GM18517 (cell line): ENCODE data around the gene AP1B1.
"Not testable (repeated sequence)": the region's sequence is repeated elsewhere in the genome, so short reads cannot be mapped to it uniquely, and the experiment has no call there.

Experiments
- ATAC-seq: cut with Tn5 transposase; IDR thresholded peaks from one replicate; pipeline ENCODE4 v1.9.1; 2021; ENCODE audit warnings: mild to moderate bottlenecking, moderate library complexity; ENCODE audit not compliant: unreplicated experiment

AP1B1 gene

DNA sequence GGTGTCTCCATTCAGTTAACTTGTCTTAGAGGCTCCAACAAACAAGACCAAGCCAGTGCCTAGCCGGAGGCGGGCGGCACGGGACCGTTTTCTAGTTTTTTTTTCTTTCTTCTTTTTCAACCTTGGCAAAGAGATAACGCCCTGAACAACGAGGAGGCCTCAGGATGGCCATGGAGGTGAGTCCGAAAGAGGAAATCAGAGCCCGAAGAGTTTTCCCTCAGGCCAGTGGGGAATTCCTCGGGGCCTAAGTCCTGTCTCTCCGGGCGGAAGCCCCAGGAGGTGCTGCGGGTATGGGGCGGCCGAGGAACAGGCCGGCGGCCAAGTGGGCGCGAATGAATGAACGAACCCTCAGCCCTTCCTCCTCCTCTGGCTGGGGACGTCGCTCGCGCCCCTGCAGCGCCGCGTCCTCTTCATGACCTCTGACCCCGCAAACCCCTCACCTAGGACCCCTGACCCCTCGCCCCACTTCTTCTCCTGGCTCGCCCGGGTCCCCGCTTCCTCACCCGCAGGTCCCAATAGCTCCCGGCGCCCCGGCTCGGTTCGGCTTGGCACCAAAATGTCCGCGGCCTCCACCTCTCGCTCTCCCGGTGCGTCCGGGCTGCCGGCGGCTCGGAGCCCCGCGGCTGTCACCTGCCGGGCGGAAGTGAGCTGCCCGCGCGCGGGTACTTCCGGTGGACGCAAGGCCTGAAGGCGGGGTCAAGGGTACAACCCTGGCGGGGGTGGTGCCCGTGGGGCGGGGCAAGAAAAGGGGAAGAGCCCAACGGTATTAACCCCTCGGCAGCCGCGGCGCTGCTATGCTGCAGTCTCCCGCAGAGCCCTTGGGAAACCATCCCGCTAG lies at the start of gene AP1B1:
Gene AP1B1 (minus strand): TSS at position 650 of the 838 bp plus-strand sequence. CDS start 21,327 bp downstream, outside the sequence.
- ATAC-seq: peak; percentile 66

DNA sequence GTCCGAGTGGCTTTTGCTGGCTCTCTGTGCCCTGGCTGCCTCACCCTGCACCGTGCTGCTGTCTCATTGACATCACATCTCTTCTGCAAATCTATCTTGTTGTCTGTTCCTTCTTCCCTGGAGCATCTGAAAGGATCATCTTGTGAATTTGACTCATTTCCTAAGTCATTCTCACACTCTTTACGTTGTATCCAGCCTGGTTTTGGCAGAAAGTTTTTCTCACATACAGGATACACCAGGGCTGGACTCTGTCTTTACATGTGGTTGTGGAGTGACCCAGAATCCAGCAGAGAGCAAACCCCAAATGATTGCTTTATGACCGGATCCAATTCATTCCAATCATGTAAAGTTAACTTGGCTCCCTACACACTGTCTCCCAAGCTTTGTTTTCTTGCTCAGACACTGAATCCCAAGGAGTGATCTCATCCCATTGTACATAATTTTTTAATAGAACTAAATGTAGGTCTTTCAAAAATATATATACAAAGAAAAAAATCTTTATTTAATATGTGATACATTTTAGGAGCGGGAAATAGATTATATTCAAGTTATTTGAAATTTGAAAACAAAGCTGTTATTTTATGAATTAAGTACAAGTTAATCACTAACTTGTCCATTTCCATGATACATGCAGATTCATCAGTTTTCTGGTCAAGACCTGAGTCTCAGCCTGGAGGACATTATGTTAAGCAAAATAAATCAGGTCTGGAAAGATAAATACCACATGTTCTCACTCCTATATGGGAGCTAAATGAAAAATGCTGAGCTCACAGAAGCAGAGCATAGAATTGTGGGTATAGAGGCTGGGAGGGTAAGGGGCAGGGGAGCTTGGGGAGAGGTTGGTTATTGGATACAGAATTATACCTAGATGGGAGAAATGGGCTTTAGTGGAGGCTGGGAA lies 47.1 kb upstream of the AP1B1 start:
- no peak for ATAC-seq

DNA sequence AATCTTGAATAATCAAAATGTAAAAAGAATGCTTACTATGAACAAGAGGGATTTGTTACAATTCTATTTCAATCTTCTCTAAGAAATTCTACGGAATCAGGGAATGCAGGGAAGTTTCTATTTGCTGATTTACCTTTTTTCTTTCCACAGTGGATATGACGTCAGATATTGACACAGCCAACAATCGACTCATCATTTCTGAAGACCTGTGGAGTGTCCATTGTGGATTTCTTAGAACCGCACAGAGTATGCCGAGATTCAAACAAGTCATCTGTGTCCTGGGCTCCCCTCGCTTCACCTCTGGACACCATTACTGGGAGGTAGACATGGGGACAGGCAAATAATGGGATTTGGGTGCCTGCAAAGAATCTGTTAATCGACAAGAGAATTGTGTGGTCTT lies 45.9 kb upstream of the AP1B1 start:
- no peak for ATAC-seq

DNA sequence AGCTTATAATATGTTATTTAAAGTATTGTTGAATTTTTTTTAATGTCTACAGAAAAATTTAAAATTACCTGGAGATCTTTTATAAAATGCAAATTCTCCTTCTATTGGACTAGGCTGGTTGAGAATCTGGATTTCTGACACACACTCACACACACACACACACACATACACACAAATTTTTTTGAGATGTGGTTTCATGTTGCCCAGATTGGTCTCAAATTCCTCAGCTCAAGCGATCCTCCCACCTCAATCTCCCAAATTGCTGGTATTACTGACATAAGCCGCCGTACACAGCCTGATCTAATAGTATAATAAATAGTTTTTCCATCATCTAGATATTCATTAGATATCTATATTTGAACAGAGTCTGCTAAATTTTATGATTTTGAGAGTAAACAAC lies 45.5 kb upstream of the AP1B1 start:
- ATAC-seq: no peak

DNA sequence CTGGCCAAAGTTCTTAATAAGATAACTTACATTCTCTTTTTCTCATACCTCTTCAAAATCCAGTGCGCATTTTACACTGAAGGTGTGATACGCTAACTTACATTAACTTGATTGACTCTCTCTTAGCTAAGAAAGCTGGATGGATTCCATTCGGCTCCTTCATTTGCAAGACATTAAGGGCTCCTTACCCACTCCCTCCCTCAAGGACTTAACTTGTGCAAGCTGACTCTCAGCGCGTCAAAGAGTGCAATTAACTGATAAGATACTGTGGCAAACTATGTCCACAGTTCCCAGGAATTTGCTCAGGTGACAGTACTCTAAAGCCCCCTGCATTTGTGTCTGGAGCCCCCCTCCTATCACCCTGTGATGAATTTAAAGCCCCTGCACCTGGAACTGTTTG lies 43.6 kb upstream of the AP1B1 start:
- no peak for ATAC-seq

DNA sequence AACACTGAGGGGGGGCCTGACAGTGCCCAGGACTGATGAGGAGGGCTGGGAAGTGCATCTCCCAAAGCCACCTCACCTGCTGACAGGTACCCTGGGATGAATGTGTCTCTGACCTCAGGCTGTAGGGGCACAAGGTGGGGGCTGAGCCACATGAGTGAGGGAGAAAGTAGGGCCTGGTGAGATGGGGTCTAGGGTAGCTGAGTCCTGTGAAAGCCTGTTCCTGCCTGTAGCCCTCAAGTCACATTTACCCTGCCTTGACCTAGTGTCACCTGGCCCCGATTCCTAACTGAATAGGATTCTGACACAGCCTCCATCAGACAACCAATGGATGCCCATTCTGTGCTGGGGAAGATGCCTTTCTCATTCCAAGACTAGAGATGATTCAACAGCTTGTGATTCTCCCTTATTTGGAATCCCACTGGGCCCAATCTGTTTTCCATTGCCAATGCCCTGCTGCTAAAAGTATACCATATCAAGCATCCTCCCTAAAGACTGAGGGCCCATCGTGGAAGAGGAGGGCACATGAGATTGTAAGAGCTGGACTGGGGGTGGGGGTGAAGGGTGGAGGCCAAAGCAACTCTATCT lies 38.9 kb upstream of the AP1B1 start:
- no peak for ATAC-seq

DNA sequence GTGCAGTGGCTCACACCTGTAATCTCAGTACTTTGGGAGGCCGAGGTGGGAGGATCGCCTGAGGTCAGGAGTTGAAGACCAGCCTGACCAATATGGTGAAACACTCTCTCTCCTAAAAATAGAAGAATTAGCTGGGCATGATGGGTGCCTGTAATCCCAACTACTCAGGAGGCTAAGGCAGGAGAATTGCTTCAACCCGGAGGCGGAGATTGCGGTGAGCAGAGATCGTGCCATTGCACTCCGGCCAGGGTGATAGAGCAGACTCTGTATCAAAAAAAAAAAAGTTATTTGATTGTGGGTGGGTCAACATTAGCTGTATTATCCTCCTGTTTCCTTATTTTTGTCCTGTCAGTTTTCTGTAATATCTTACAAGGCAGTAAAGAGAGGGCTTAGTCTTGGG lies 38.1 kb upstream of the AP1B1 start:
- ATAC-seq: no peak

DNA sequence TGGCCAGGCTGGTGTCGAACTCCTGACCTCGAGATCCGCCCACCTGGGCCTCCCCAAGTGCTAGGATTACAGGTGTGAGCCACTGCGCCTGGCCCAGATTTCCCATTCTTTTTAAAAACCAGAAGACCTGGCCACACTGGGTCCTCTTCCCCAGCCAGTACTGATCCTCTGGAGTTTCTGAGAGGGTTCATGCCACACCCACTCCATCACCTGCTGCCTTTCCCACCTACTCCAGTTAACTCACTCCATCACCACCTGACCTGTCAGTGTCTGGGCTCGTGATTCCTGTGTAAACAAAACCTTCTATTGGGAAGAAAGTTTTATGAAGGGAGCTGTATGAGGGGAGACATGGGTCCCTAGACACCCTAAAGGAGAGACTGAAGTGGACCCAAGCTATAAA lies 30.3 kb upstream of the AP1B1 start:
- ATAC-seq: not testable (repeated sequence)

DNA sequence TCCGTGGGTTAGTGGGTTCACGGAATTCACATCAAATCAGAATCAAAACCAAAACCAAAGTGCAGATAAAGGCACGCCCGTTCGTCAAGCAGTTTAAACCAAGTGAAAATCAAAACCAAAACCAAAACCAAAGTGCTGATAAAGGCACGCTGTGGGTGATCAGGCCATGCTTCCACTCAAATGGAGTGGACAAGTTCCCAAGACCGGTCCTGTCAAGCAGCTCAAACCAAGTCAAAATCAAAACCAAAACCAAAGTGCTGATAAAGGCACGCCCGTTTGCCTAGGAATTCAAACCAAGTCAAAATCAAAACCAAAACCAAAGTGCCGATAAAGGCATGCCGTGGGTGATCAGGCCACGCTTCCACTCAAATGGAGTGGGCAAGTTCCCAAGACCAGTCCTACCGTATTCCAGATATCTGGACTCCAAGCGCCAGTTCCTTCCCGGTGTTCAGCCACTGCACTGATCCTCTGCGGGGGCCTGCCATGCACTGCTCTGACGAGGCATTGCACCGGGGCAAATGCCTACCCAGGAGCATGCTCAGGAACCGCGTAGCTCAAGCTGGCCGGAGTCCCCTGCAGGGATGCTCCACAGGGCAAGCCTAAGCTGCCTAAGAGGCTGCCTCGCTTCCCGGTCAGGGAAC lies 26.7 kb upstream of the AP1B1 start:
- not testable (repeated sequence) for ATAC-seq

DNA sequence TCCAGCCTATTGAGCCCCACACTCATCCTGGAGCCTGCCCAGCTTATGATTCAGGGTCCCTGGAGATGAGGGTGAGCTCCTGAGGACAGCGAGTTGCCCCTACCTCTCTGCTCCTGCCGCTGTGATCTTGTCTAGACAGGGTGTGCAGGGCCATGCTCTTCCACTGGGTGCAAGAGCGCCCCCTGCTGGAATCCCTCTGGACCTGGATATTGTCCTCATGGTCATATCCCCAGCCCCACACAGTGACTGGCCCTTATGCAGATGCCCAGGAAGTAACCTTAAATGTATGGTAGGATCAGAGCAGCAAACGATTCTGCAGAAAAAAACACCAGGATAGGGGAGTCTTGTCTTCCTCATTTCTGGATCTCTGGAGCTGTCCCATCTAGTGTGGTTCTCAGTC lies 24.4 kb upstream of the AP1B1 start:
- not testable (repeated sequence) for ATAC-seq

DNA sequence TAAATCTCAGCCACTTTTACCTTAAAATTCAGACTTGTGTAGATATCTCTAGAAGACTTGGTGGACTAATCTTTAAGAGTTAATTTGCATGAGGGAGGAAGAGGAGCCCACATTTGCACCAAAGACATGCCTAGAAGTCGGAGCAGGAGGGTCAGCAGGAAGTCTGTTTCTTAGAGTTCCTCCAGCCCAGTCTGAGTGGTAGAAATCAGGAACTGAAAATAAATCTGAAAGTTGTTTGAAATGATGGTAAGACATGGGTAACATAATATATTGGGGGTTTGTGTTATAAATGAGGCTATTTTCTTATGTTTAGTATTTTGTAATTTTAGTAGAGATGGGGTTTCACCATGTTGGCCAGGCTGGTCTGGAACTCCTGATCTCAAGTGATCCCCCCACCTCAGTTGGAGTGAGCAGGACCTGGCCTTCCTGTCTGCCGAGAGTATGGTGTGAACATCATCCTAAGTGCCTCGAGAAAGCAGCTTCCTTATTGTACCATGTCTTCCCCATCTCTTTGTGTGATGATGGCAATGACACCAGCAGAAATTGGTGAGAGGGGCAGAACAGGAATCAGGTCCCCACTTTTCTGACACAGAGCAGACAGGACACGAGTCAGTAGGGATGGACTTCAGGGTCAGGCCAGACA lies 23.3 kb upstream of the AP1B1 start:
- ATAC-seq: peak; percentile 53

DNA sequence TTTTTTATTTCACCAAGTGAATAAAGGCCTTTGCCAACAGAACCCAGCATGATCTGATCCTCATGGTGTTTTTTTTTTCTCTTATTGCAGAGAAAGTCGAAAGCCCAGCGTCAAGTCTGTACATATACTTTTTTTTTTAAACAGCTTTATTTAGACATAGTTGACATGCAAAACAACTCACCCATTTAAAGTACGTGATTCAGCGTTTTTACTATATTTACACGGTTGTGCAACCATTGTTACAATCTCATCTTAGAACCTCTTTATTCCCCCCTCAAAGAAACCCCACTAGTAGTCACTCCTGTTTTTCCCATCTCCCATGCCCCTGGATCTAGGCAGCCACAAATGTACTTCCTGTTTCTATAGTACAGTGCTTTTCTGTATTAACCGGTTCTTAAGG lies 20.6 kb upstream of the AP1B1 start:
- ATAC-seq: no peak

DNA sequence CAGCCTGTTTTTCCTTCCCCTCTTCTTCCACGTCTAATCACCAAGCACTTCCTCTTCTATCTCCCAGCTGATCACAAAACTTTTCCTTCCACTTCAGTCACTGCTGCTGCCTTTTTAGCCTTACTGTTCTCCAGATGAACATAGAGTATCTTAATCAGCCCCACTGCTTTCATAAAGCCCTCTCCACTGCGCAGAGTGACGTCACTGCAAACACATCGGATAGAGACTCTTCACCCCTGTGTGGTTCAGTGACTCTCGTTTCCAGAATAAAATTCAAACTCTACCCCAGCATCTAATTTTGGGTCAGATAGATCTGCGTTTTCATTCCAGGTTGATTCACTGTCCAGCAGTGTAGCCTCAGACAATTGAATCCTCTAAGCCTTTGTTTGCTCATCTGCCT lies 13.2 kb upstream of the AP1B1 start:
- not testable (repeated sequence) for ATAC-seq

DNA sequence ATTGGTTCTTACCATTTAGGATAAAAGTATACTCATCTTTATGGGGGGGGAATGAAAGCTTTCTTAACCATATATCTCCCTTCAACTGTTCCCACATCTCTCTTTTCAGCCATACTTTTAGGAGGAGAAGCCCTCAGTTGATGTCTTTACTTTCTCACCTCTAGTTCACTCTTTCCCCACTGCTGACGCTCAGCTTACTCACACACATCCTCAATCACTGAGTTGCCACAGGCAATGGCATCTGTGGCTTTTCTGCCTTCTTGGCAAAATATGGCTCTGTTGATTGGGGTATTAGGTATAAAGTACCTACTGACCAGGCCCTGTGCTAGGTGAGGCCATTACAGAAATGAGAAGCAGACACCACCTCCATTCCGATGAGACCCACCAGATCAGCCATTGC lies 12.2 kb upstream of the AP1B1 start:
- no peak for ATAC-seq

DNA sequence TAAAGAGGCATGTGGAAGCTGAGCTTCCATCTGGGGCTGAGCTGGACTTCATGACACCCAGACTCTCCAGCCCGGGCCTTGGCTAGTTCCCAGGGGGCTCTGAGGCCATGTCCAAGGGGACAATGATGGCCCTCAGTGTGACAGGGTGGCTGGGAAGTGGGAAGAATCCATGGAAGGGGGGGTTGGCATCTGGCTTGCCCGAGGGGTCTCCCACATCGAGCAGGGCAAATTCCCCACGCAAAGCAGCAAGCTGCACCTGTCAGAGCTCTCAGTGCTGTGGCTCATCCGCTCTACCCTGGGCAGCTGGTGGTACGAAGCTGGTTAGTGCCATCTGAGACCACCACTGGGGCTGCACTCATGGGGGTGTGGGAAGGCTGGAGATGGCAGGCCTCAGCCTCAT lies 9.4 kb upstream of the AP1B1 start:
- ATAC-seq: no peak

DNA sequence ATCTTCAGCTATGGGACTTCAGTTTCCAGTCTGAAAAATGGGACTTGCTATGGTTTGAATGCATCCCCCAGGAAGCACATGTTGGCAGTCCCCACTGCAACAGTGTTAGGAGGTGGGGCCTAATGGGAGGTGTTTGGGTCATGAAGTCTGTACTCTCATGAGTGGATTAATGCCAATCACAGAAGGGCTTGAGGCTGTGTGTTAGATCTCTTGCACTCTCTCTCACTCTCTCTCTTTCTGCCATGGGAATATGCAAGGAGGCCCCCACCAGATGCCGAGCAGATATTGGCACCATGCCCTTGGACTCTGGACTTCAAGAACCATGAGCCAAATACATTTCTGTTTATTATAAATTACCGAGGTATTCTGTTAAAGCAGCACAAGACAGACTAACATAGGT lies 7.8 kb upstream of the AP1B1 start:
- no peak for ATAC-seq

DNA sequence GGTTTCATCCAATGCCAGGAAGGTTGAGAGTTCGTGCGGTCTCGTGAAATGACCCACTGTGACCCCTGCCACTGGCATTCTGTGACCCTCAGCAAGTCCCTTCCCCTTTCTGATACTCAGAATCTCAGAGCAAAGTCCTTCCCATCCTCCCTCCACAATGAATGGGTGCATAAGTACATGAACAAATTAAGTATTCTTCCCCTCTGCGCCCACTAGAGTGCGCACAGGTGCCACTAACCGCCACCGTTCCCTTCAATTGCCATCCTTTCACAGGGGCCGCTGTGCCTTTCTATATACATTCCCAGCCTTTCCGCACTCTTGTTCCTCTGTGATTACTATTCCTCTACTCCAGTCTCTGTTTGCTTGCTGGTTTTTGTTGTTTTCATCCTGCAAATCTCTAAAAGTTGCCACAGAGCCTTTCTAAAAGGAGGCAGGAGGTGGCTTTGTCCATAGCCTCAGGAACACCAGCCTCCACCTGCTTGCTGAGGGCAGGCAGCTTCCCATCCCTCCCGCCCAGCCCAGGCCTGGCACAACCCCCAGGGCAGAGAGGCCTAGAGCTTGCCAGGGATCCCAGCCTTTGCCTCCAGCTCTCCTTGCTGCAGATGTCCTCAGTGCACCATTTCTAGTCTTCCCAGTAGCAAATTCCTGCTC lies 6.7 kb upstream of the AP1B1 start:
- peak; percentile 56 for ATAC-seq

DNA sequence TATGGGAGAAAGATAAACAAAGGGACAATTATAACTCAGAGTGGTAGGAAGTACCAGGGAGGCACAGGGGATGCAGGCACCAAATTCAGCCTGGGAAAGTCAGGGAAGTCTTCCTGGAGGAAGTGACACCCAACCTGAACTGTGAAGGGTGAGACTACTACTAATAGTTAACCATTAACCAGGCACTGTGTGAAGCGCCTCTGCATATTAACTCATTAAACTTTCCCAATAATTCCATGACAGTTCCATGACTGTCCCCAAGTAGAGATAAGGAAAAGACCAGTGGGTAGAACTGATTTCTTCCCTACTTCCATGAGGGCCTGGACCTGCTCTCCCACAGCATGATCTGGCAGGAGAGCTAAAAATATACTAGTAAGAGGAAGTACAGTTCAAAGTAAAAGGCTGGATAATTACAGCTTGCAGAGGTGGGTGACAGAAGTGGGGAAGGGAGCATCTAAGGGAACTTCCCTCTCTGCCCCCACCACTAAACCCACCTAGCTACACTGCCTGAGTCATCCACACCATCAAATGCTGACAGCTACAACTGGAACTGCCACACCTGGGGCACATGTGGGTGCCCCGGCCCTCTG lies 4.7 kb upstream of the AP1B1 start:
- no peak for ATAC-seq

DNA sequence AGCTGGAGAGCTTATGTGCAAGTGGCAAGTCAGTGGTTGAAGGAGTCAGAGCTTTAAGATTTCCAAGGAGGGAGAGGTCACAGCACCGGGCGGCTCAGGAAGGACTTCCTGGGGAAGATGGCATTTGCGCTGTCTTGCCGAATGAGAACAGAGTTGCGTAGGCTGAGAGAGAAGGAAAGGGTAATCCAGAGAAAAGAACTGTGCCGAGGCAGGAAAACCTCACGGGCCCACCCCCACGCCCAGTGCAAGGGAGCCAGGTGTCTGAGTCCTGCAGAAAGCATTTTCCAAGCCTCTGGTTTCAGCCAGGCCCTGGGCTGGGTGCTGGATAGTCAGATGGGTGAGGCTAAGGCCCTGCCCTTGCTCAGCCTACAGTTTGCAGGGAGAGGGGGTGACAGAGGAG lies 3.2 kb upstream of the AP1B1 start:
- ATAC-seq: no peak

DNA sequence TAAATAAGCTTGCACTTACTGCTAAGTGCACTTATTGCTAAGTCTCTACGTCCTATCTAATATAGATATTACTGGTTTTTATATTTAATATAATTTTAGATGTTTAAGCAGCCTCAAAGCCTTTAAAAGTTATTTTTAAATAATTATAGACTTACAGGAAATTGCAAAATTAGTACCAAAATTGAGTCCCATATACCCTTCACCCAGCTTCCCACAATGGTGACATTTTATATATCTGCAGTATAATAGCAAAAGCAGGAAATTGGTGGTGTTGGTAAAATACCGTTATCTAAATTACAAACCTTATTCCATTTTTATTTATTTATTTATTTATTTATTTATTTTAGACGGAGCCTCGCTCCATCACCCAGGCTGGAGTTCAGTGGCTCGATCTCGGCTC lies 1.9 kb upstream of the AP1B1 start:
- no peak for ATAC-seq
